Uterus (tissue), 4 donors: ENCODE data around the gene P2RY12. TPM values are rescaled to one million over a fixed set of nuclear protein-coding genes. Genes with fewer than 3 reads are reported as not detected.

Source experiments
- DNase-seq, 2 donors: peaks; one replicate each; pipeline ENCODE4 v3.0.0-alpha.2; 2019 to 2020
- H3K27ac ChIP-seq, 2 donors: fragments of 200-600 bp; sonication (generic); 1 replicate in 1 of 2; 2 replicates in 1 of 2; pipeline ENCODE4 v1.5.1; 2016 to 2018
- H3K27me3 ChIP-seq, 2 donors: fragments of 200-600 bp; sonication (generic); one replicate each; pipeline ENCODE4 v1.5.1; 2018 to 2019; ENCODE audit warnings: control low read depth in 1 of 2
- H3K36me3 ChIP-seq, 2 donors: fragments of 200-600 bp; sonication (generic); one replicate each; pipeline ENCODE4 v1.5.1; 2019; ENCODE audit warnings: control low read depth in 1 of 2
- H3K4me1 ChIP-seq, 2 donors: fragments of 200-600 bp; sonication (generic); one replicate each; pipeline ENCODE4 v1.5.1; 2018 to 2019; ENCODE audit warnings: control low read depth in 1 of 2
- H3K4me3 ChIP-seq, 2 donors: fragments of 200-600 bp; sonication (generic); 1 replicate in 1 of 2; 2 replicates in 1 of 2; pipeline ENCODE4 v1.5.1; 2018 to 2019; ENCODE audit warnings: mild to moderate bottlenecking in 1 of 2
- H3K9me3 ChIP-seq, 2 donors: fragments of 200-600 bp; sonication (generic); one replicate each; pipeline ENCODE4 v1.5.1; 2019; ENCODE audit warnings: control low read depth in 1 of 2
- CTCF ChIP-seq, 4 experiments: fragments of 200-600 bp in 2 of 4; fragments of 450-650 bp in 2 of 4; sonication (generic) in 2 of 4; IDR thresholded peaks; one replicate each; pipeline ENCODE4 v1.5.1; 2016 to 2019; ENCODE audit warnings: antibody characterized with exemption in 4 of 4, mild to moderate bottlenecking in 2 of 4, moderate library complexity in 1 of 4
- POLR2A ChIP-seq, 2 donors: fragments of 450-650 bp; IDR thresholded peaks; one replicate each; pipeline ENCODE4 v1.6.1; 2016; ENCODE audit warnings: antibody characterized with exemption in 2 of 2, mild to moderate bottlenecking in 1 of 2, moderate library complexity in 1 of 2
- intact Hi-C: fragments of 100-400 bp; cut with DNase I; formaldehyde crosslinking; loops from one replicate; pipeline ENCODE4 v1.15.1; 2023; ENCODE audit warnings: low total_unique reads
- total RNA-seq, 4 donors: library from RNA; depleted of rRNA in 3 of 4; stranded (reverse); fragments of >200 nt in 3 of 4; gene quantifications; one replicate each; pipeline versions ENCODE4 v1.1.0 to v1.2.4, GENCODE V29; 2014 to 2023
- donor health status: DM: yes; HTN: yes; CAD: no.

The P2RY12 gene
- total RNA-seq, 4 donors from 2014 or later = 0.95 to 6.2 (median 3.1) TPM; not detected in 1

- intact Hi-C loops = no loop called here
- Histone ChIP-seq H3K9me3 (no peaks in the 10 kb centered on the region), H3K4me3 (no peak overlapping the region), H3K27ac (no peak overlapping the region), H3K36me3 (no peaks in the 10 kb centered on the region), H3K27me3 (no peaks in the 10 kb centered on the region), H3K4me1 (no peaks in the 10 kb centered on the region)
- TF ChIP-seq POLR2A (IDR thresholded peaks at IDR 0.05) (no peak), CTCF (IDR thresholded peaks at IDR 0.05) (no peak)
- no peak for DNase-seq
These were observed 30.7 kb upstream of the P2RY12 start for GRCh38 chr3:151415289-151415688.

- H3K27me3 ChIP-seq = no peaks in the 10 kb centered on the region
- no peak for TF ChIP-seq POLR2A (IDR thresholded peaks at IDR 0.05)
- no peak for TF ChIP-seq CTCF (IDR thresholded peaks at IDR 0.05)
- no peak overlapping the region for H3K4me3 ChIP-seq
- no peaks in the 10 kb centered on the region for H3K9me3 ChIP-seq
- no peaks in the 10 kb centered on the region for H3K4me1 ChIP-seq
- DNase-seq = no peak
- no peaks in the 10 kb centered on the region for H3K36me3 ChIP-seq
- intact Hi-C loops = no loop called here
- no peak overlapping the region for H3K27ac ChIP-seq
These were observed 28.4 kb upstream of the P2RY12 start for GRCh38 chr3:151412989-151413388.

- H3K4me3 ChIP-seq = no peak overlapping the region
- no peak for DNase-seq
- intact Hi-C loops = no loop called here
- TF ChIP-seq CTCF (IDR thresholded peaks at IDR 0.05) (no peak), POLR2A (IDR thresholded peaks at IDR 0.05) (no peak)
- H3K27ac ChIP-seq = no peak overlapping the region
- no peaks in the 10 kb centered on the region for H3K36me3 ChIP-seq
- H3K4me1 ChIP-seq = no peaks in the 10 kb centered on the region
- H3K9me3 ChIP-seq = no peaks in the 10 kb centered on the region
- H3K27me3 ChIP-seq = no peaks in the 10 kb centered on the region
These were observed 26.5 kb upstream of the P2RY12 start for GRCh38 chr3:151410891-151411559.

- no peak overlapping the region for H3K27ac ChIP-seq
- H3K36me3 ChIP-seq = no peaks in the 10 kb centered on the region
- no peaks in the 10 kb centered on the region for H3K27me3 ChIP-seq
- TF ChIP-seq POLR2A (IDR thresholded peaks at IDR 0.05) (no peak), CTCF (IDR thresholded peaks at IDR 0.05) (no peak)
- H3K9me3 ChIP-seq = no peaks in the 10 kb centered on the region
- no peak overlapping the region for H3K4me3 ChIP-seq
- no peaks in the 10 kb centered on the region for H3K4me1 ChIP-seq
- intact Hi-C loops = no loop called here
- no peak for DNase-seq
These were observed 23.4 kb upstream of the P2RY12 start for GRCh38 chr3:151407928-151408327.

GRCh38 chr3:151404316-151404715 is 19.8 kb upstream of the P2RY12 start:
- no peak for DNase-seq
- intact Hi-C loops = no loop called here

More at GRCh38 chr3:151404316-151404715, 19.8 kb upstream of the P2RY12 start:
- TF ChIP-seq CTCF (IDR thresholded peaks at IDR 0.05) = no peak
- no peak for TF ChIP-seq POLR2A (IDR thresholded peaks at IDR 0.05)
- Histone ChIP-seq H3K9me3 (no peaks in the 10 kb centered on the region), H3K4me3 (no peak overlapping the region), H3K4me1 (no peaks in the 10 kb centered on the region), H3K27ac (no peak overlapping the region), H3K27me3 (no peaks in the 10 kb centered on the region), H3K36me3 (no peaks in the 10 kb centered on the region)
